GM12801 (cell line): ENCODE data around the gene KAZN.

Experiments used
- CTCF ChIP-seq: IDR thresholded peaks from one replicate; pipeline ENCODE4 v1.5.1; 2011; ENCODE audit warnings: control low read depth; ENCODE audit not compliant: insufficient read length; ENCODE audit errors: extremely low read depth

KAZN gene

GRCh38 chr1:15152318-15153183 lies 554.1 kb downstream of the KAZN start:
- TF ChIP-seq CTCF = no peak

GRCh38 chr1:15153184-15153841 lies 554.8 kb downstream of the KAZN start, which contains the start of gene TMEM51:
Gene TMEM51, plus strand, starts transcription at chr1:15153747. Its CDS starts 61,341 bp downstream, at chr1:15215088.
- no peak for TF ChIP-seq CTCF

DNA sequence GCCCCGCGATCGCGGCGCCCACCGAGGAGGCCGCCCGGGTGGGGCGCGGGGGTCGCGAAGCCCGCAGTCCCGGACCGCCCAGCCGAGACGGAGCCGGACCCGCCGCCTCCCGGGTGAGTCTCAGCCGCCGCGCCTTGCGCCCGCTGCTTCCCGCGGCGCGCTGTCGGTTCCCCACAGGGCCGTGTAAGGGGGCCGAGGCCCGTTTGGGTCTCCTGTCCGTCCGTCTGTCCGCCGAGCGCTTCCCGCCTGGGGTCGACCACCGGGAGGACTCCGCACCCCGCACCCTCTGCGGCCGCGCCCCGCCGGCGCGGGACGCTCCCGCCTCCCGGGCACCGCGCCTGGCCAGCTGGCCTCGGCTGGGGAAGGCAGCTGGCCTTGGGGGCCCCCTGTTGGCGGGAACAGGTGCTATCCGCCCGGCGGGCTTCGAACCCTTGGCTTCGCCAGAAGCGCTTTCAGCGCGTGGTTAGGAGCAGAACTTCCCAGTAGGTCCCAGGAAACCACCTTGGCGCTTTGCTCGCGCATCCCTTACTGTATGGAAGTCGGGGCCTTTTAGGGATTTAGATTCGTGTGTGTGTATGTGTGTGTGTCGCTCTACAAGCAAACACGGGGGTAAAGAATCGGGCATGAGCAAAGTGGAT lies 555.5 kb downstream of the KAZN start:
- TF ChIP-seq CTCF = no peak

- no peak for TF ChIP-seq CTCF
Measured at GRCh38 chr1:15154480-15155036, 556.1 kb downstream of the KAZN start.

- TF ChIP-seq CTCF = no peak
Measured at GRCh38 chr1:15155191-15155590, 556.7 kb downstream of the KAZN start.

GRCh38 chr1:15155888-15156741 lies 557.6 kb downstream of the KAZN start:
- TF ChIP-seq CTCF = no peak
